ENCODE measurements around the gene RLIM. TPM values are rescaled to one million over a fixed set of nuclear protein-coding genes. Genes with fewer than 3 reads are reported as not detected.

The RLIM gene
- total RNA-seq, 1 donor from 2014 or later: 60.8 TPM

DNA sequence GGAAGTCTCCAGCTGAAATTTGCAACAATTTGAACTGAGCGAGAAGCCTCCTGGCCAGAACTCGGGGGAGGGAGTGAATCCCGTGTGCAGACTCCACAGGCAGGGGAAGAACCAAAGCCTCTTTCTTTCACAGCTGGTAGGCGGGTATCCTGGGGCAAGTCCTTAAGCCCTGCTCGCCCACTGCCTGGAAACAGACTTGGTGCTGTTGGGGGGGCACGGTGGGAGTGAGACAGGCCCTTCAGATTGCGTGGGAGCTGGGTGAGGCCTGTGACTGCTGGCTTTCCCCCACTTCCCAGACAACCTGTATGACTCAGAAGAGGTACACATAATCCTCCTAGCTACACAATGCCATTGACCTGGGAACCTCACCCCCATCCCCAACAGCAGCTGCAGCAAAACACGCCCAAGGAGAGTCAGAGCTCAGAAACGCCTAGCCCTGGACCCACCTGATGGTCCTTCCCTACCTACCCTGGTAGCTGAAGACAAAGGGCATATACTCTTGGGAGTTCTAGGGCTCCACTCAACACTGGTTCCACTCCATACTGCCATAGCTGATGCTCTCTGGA lies 22.4 kb upstream of the RLIM start:
- no peak overlapping the region for H3K4me3 Mint-ChIP-seq
- H3K27ac Mint-ChIP-seq: no peak overlapping the region
- Histone ChIP-seq H3K9me3 (ENCODE audit: low read depth) (no peaks in the 10 kb centered on the region), H3K36me3 (no peaks in the 10 kb centered on the region), H3K27ac (no peak overlapping the region), H2AFZ (replicated peaks) (no peak overlapping the region), H3K27me3 (no peaks in the 10 kb centered on the region), H3K9ac (no peak overlapping the region), H3K79me2 (ENCODE audit: low read depth) (no peaks in the 10 kb centered on the region), H4K20me1 (ENCODE audit: low read depth) (no peaks in the 10 kb centered on the region), H3K4me1 (no peaks in the 10 kb centered on the region), H3F3A (ENCODE audit: low read depth) (no peaks in the 10 kb centered on the region), H3K4me2 (no peak overlapping the region), H3K4me3 (no peak overlapping the region)
- no peaks in the 10 kb centered on the region for H3K4me1 Mint-ChIP-seq
- DNase-seq (ENCODE audit: low spot score): no peak
- H3K9me3 Mint-ChIP-seq: peaks cover 5% of the 10 kb centered on the region
- H3K27me3 Mint-ChIP-seq (ENCODE audit: insufficient read depth, low read depth): peaks cover 4% of the 10 kb centered on the region
- TF ChIP-seq EZH2 (IDR thresholded peaks at IDR 0.05) (no peak), EZH2phosphoT487 (IDR thresholded peaks at IDR 0.05) (no peak)
- TF ChIP-seq, protein P1, sequence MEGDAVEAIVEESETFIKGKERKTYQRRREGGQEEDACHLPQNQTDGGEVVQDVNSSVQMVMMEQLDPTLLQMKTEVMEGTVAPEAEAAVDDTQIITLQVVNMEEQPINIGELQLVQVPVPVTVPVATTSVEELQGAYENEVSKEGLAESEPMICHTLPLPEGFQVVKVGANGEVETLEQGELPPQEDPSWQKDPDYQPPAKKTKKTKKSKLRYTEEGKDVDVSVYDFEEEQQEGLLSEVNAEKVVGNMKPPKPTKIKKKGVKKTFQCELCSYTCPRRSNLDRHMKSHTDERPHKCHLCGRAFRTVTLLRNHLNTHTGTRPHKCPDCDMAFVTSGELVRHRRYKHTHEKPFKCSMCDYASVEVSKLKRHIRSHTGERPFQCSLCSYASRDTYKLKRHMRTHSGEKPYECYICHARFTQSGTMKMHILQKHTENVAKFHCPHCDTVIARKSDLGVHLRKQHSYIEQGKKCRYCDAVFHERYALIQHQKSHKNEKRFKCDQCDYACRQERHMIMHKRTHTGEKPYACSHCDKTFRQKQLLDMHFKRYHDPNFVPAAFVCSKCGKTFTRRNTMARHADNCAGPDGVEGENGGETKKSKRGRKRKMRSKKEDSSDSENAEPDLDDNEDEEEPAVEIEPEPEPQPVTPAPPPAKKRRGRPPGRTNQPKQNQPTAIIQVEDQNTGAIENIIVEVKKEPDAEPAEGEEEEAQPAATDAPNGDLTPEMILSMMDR (IDR thresholded peaks at IDR 0.05): no peak
- H3K36me3 Mint-ChIP-seq: no peaks in the 10 kb centered on the region

DNA sequence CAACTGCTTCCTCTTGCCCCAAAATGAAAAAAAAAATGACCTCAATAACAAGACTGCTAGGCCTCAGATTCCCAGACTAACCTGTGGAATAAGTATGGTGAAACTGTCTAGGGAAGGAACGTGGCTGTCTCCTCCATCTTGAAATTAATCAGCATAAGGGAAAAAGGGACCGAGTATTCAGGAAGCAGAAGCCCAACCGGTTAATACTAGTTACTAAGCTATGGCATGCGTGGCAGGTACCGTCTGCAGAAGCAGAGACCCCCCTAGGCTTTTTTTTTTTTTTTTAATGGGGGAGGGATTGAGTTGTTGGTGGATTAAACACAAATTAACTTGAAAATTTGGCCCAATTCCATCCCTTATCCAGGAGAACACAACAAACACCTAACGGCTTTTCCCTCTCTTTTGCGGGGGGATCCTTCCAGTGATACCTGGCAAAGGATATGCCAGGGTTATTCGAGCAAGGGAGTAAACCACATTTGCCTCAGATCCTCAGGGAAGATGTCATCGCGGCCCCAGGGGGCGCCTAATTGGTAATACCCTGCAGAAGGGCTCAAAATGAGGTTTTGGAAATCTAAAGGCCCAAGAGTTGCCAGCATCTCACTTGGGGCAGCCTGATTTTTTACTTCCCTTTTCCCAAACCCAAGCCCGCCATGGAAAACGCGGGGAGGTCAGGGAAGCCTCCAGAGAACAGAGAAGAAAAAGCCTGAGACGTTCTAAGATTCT lies 893 bp downstream of the RLIM start:
- peak overlapping the region; percentile 95 for H3K9ac ChIP-seq
- no peaks in the 10 kb centered on the region for H3K27me3 ChIP-seq
- peak overlapping the region; percentile 75 for H3K4me2 ChIP-seq
- H3K4me1 Mint-ChIP-seq: peaks cover 2% of the 10 kb centered on the region
- no peak overlapping the region for H2AFZ ChIP-seq (replicated peaks)
- H3K4me1 ChIP-seq: peaks cover 3% of the 10 kb centered on the region
- peaks cover 26% of the 10 kb centered on the region for H4K20me1 ChIP-seq (ENCODE audit: low read depth)
- TF ChIP-seq EZH2 (IDR thresholded peaks at IDR 0.05) (no peak), EZH2phosphoT487 (IDR thresholded peaks at IDR 0.05) (no peak)
- TF ChIP-seq, protein P1 (IDR thresholded peaks at IDR 0.05): no peak
- peak overlapping the region; percentile 85 for H3K4me3 ChIP-seq
- H3K79me2 ChIP-seq (ENCODE audit: low read depth): peaks cover 59% of the 10 kb centered on the region
- peak; percentile 29 for DNase-seq (ENCODE audit: low spot score)
- H3K9me3 ChIP-seq (ENCODE audit: low read depth): no peaks in the 10 kb centered on the region
- peaks cover 8% of the 10 kb centered on the region for H3K36me3 Mint-ChIP-seq
- H3F3A ChIP-seq (ENCODE audit: low read depth): no peaks in the 10 kb centered on the region
- H3K9me3 Mint-ChIP-seq: peaks cover 1% of the 10 kb centered on the region
- peaks cover 7% of the 10 kb centered on the region for H3K36me3 ChIP-seq
- H3K4me3 Mint-ChIP-seq: peak overlapping the region; percentile 94
- H3K27ac ChIP-seq: peak overlapping the region; percentile 89
- peak overlapping the region; percentile 97 for H3K27ac Mint-ChIP-seq
- peaks cover 4% of the 10 kb centered on the region for H3K27me3 Mint-ChIP-seq (ENCODE audit: insufficient read depth, low read depth)

DNA sequence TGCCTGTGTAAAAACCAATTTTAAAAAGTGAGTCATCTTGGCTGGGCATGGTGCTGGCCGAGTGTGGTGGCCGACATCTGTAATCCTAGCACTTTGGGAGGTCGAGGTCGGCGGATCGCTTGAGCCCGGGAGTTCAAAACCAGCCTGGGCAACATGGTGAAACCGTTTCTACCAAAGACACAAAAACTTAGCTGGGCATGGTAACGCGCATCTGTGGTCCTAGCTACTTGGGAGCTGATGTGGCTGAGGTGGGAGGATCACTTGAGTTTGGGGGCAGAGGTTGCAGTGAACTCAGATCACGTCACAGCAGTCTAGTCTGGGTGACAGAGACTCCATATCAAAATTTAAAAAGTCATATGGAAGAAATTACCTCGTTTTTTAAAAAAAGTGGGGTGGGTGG lies 7.6 kb downstream of the RLIM start:
- Histone ChIP-seq H3K79me2 (ENCODE audit: low read depth) (peaks cover 100% of the 10 kb centered on the region), H3K4me3 (no peak overlapping the region), H3K27ac (no peak overlapping the region), H2AFZ (replicated peaks) (no peak overlapping the region), H3F3A (ENCODE audit: low read depth) (no peaks in the 10 kb centered on the region), H3K9me3 (ENCODE audit: low read depth) (no peaks in the 10 kb centered on the region), H3K27me3 (no peaks in the 10 kb centered on the region), H3K36me3 (peaks cover 7% of the 10 kb centered on the region), H4K20me1 (ENCODE audit: low read depth) (peaks cover 62% of the 10 kb centered on the region), H3K4me2 (no peak overlapping the region), H3K9ac (no peak overlapping the region), H3K4me1 (no peaks in the 10 kb centered on the region)
- H3K4me1 Mint-ChIP-seq: no peaks in the 10 kb centered on the region
- peaks cover 4% of the 10 kb centered on the region for H3K27me3 Mint-ChIP-seq (ENCODE audit: insufficient read depth, low read depth)
- no peak for DNase-seq (ENCODE audit: low spot score)
- H3K4me3 Mint-ChIP-seq: no peak overlapping the region
- H3K9me3 Mint-ChIP-seq: peaks cover 9% of the 10 kb centered on the region
- TF ChIP-seq, protein P1 (IDR thresholded peaks at IDR 0.05): no peak
- TF ChIP-seq EZH2 (IDR thresholded peaks at IDR 0.05): no peak
- no peak for TF ChIP-seq EZH2phosphoT487 (IDR thresholded peaks at IDR 0.05)
- peaks cover 17% of the 10 kb centered on the region for H3K36me3 Mint-ChIP-seq
- no peak overlapping the region for H3K27ac Mint-ChIP-seq
